ENCODE results near the gene TLK1.

DNA sequence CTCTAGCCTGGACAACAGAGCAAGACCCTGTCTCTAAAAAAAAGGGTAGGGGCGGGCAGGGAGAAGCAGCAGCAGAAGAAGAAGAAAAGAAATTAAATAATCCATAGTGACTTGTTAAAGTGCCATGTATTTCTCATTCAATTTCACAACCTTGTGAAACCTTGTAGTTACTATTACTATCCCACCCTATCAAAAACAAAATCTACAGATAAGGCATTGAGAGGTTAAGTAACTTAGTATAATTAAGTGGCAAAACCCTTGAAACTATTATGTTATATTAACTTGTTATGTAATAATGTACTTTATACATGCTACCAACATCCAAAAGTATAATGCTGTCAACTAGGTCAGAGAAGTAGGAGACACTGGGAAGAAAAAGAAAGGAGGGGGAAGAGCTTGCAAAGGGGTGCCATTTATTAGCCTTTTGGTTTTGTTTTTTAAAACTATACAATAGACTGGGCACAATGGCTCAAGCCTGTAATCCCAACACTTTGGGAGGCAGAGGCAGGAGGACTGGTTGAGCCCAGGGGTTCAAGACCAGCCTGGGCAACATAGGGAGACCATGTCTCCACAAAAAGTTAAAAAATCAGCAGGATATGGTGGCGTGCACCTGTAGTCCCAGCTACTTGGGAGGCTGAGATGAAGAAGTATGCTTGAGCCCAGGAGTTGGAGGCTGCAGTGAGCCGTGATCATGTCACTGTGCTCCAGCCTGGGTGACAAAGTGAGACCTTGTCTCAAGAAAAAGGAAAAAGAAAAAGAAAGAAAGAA is 11.3 kb downstream of the TLK1 start:
- TF ChIP-seq EGR1 (IDR thresholded peaks at IDR 0.05; ENCODE audit: borderline replicate concordance in 1 of 2, low read depth in 2 of 2, low read length in 2 of 2) (no peak), TCF12 (IDR thresholded peaks at IDR 0.05; ENCODE audit: low read depth, low read length) (no peak), ETV6 (conservative IDR thresholded peaks at IDR 0.05 in 1 of 2, IDR thresholded peaks at IDR 0.05 in 1 of 2; ENCODE audit: borderline replicate concordance in 1 of 2, low read depth in 1 of 2) (no peak), CHD2 (IDR thresholded peaks at IDR 0.05; ENCODE audit: borderline replicate concordance, low read depth, low read length) (no peak), ASH2L (IDR thresholded peaks at IDR 0.05; ENCODE audit: borderline replicate concordance, low read depth) (no peak), ZNF207 (IDR thresholded peaks at IDR 0.05; ENCODE audit: borderline replicate concordance) (no peak)
- TF ChIP-seq, protein P1, sequence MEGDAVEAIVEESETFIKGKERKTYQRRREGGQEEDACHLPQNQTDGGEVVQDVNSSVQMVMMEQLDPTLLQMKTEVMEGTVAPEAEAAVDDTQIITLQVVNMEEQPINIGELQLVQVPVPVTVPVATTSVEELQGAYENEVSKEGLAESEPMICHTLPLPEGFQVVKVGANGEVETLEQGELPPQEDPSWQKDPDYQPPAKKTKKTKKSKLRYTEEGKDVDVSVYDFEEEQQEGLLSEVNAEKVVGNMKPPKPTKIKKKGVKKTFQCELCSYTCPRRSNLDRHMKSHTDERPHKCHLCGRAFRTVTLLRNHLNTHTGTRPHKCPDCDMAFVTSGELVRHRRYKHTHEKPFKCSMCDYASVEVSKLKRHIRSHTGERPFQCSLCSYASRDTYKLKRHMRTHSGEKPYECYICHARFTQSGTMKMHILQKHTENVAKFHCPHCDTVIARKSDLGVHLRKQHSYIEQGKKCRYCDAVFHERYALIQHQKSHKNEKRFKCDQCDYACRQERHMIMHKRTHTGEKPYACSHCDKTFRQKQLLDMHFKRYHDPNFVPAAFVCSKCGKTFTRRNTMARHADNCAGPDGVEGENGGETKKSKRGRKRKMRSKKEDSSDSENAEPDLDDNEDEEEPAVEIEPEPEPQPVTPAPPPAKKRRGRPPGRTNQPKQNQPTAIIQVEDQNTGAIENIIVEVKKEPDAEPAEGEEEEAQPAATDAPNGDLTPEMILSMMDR (IDR thresholded peaks at IDR 0.05 in 2 of 3, conservative IDR thresholded peaks at IDR 0.05 in 1 of 3; ENCODE audit: control insufficient read depth in 2 of 3, extremely low read depth in 1 of 3, insufficient read depth in 1 of 3, low read depth in 3 of 3, low read length in 3 of 3): no peak
